Heart left ventricle (tissue), 11 donors: ENCODE measurements around the gene SLFNL1. TPM values are rescaled to one million over a fixed set of nuclear protein-coding genes. Genes with fewer than 3 reads are reported as not detected.

ENCODE experiments used
- polyA plus RNA-seq, 2 donors: library from polyadenylated mRNA; stranded (reverse); fragments of 200-250 nt; gene quantifications; one replicate each; pipeline ENCODE4 v1.2.3, GENCODE V29; 2013
- total RNA-seq, 9 donors: library from RNA; depleted of rRNA in 2 of 9; stranded (reverse); fragments of >200 nt in 2 of 9; fragmentation: NEBNext Ultra II Directional in 3 of 9; extraction: Animal tissue kit (Norgen Biotek cat#: 25700) in 3 of 9; gene quantifications; one replicate each; pipeline versions ENCODE4 v1.1.0 to v1.2.4, GENCODE V29; 2016 to 2023
- donor health status: ischemic (EF 13 %, LVEDD 7.1; RV severe dilation, severe dysfunction).
- donor health status: healthy with polysubstance abuse.
- donor health status: DM: no; HTN: yes; CAD: no.
- donor health status: DM: no; HTN: no; CAD: no.
- donor health status: ischemic (EF 25% LVEDD 5.7; RV mildly dilated, moderate dysfunction).
- donor health status: healthy.
- donor health status: DM: yes; HTN: yes; CAD: no.
- donor health status: PGD.
- donor health status: nonischemic (EF 23%, LVEDD 6.1; RV moderate dilation, normal function).

SLFNL1 gene
- total and polyA plus RNA-seq, 11 donors = 0.08 to 0.25 (median 0.12) TPM; not detected in 2

Other genes starting within 250 kb of the SLFNL1 start
- gene KCNQ4, start 237.9 kb downstream of the SLFNL1 start, total RNA-seq = 1 to 10 TPM; 1.3 to 4.4 (median 2.2) TPM
- gene KCNQ4, start 237.9 kb downstream of the SLFNL1 start, polyA plus RNA-seq = 1 to 10 TPM; 1.3 to 1.8 TPM
- gene CITED4, start 159.4 kb downstream of the SLFNL1 start, total RNA-seq = 10 to 100 TPM; 23.7 to 49.5 (median 34.3) TPM
- 10 to 100 TPM in 1 of 2 donors, 1 to 10 TPM in 1; 3.2 to 19.1 TPM for gene CITED4, start 159.4 kb downstream of the SLFNL1 start, polyA plus RNA-seq
- 10 to 100 TPM in 3 of 9 donors, 1 to 10 TPM in 6; 5.4 to 14.0 (median 7.4) TPM for gene CTPS1, start 42.0 kb downstream of the SLFNL1 start, total RNA-seq
- 10 to 100 TPM in 1 of 2 donors, 1 to 10 TPM in 1; 3.7 to 22.5 TPM for gene CTPS1, start 42.0 kb downstream of the SLFNL1 start, polyA plus RNA-seq
- 10 to 100 TPM; 38.5 to 56.2 (median 43.0) TPM for gene SCMH1, start 220.6 kb upstream of the SLFNL1 start, total RNA-seq
- gene SCMH1, start 220.6 kb upstream of the SLFNL1 start, polyA plus RNA-seq = 10 to 100 TPM; 36.0 to 53.1 TPM